Anterior cingulate cortex (tissue), 58 donors: ENCODE results near the gene CHI3L1.

Source experiments
- DNase-seq, 58 donors: peaks; one replicate each; lab custom pipeline; 2025; lab: John Stamatoyannopoulos, UW

The CHI3L1 gene

DNA sequence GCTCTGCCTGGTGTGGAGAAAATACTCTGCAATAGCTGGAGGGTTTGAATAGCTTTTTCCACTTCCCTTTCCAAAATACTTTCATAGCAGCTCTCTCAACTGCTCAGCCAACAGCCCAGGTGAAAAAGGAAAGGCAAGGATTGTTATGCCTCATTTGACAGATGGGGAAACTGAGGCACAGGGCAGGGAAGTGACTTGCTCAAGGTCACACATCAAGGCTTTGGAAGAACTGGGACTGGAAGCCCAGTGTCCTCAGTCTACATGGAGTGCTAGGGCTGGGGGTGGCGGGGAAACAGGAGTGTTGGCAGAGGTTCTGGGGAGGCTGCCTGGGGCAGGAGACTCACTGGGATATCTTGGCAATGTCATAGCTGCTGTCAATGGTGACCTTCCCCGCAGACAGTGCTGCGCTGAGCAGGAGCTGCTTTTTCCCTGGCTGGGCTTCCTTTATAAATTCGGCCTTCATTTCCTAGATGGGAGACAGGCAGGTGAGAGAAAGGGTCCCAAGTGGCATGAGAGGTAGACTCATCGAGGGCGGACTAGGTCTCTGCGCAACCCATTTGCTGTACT is 4.0 kb downstream of the CHI3L1 start:
- DNase-seq = no peak

DNA sequence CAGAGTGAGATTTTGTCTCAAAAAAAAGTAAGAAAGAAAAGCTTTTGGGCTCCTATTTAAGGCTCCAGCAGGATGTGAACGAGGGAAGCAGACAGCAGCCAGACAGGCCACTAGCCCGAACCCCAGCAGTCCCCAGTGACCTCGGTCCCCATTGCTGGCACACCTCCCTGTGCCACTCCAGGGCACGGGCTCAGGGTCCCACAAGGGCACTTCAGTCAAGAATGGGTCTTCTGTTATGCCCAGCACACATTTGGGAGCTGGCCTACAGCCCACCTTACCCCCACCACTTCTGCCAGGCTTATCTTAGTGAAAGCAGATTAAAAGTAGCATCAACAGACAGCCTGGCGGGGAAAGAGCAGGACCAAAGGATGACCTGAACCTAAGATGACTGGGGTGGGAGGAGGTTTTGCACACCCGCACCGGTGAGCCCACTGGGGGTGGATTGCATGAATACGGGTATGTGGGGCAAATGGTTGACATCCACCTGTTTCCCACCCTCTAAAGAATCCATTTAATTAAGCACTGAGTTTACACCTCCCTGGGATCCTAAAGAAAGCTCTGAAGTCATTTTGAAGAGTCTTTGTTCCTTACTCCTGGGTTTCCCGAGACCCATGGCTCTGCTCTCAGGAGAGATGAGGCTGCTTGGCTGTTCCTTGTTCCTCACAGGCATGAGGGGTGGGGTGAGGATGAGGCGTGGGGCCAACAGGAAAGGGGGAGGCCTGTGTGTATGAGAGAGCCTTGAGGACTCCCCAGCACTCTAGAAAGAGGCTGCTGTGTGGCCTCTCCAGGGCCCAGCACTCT is 4.7 kb downstream of the CHI3L1 start:
- DNase-seq = no peak

DNA sequence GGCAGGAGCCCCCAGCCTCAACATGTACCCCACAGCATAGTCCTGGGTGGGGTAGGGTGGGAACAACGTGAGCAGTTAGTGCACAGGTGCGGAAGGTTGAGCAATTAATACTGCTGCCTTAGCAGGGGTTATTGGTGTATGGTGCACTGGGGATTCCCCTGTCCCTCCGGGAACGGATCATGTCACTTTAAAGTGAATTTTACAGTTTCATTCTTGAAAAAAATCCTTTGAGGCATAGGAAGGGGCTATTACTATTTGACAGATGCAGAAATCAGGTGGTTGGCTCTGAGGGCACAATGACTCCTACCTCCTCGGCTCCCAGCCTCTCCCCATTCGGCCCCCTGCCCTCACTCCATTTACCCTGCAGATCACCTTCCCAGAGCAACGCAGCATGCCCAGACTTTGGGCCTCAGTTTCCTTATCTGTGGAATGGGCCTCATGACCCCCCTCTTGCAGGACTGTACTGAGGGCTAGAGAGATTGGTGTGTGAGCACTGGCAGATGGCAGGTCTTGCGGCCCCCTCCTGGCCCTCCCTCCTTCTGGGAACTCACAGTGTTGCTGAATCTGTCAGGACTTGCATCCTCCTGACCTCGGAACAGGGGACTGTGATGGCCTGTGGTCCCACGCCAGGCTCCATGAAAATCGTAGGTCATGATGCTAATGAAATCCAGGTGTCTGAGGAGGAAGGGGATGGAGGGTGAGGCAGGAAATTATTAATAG is 5.7 kb downstream of the CHI3L1 start:
- DNase-seq = no peak

DNA sequence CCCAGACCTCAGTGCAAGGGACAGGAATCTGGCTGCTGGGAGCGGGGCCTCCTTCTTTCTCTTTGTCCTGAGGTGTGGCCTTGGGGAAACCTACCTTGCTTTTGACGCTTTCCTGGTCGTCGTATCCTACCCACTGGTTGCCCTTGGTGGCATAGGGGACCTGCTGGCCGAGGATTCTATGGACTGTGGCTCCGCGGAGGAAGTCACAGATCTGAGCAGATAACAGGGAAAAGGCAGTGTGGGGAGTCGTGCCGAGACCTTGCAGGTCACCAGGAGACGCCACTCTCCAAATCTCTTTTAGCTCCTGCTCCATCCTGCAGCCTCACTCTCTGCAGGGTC is 6.9 kb downstream of the CHI3L1 start:
- DNase-seq = no peak

- no peak for DNase-seq
These were observed 7.5 kb downstream of the CHI3L1 start for GRCh38 chr1:203178821-203179666.

DNA sequence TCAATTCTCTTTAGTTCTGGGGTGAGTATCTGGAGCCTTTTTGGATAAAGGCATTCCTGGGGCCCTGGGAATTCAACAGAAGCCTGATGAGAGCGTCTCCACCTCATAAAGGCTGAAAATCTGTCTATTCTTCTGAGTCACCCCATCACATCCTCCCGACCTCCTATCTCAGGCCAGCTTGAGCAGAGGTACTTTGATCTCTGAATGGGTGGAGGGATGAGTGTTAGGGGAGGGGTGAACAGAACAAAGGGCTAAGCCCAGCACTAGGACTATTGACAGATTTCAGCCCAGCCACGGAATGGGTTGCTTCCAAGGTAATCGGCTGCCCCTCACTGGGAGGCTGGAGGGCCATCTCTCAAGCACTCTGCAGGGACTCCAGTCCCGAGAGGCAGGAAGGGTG is 8.4 kb downstream of the CHI3L1 start:
- DNase-seq = no peak

DNA sequence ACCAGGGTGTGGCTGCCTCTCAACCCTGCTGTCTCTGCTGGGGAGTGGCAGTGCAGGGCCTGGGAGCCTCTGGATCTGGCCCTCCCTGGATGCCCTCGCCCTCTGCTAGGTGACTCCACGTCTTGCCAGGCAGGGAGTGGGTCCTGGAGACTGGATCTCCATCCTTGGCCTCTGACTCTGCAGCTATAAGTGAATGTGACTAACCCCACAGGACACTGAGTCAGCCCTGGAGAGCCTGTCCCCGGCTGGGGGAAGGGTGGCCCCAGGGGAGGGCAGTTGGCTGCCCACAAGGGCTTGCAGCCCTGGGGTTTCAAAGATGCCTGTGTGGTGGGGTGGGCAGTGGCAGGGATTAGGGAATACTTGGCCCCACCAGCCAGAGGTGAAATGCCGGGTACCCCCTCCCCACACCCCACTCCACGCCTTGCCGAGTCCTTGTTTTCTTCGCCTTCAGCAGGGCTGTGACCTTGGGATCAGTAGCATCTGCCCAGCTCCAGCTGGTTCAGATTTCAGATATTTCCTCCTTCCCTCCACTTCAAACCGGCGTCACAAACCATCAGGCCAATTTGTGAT is 8.9 kb downstream of the CHI3L1 start:
- no peak for DNase-seq

- DNase-seq = no peak
These were observed 9.5 kb downstream of the CHI3L1 start for GRCh38 chr1:203177036-203177405.

DNA sequence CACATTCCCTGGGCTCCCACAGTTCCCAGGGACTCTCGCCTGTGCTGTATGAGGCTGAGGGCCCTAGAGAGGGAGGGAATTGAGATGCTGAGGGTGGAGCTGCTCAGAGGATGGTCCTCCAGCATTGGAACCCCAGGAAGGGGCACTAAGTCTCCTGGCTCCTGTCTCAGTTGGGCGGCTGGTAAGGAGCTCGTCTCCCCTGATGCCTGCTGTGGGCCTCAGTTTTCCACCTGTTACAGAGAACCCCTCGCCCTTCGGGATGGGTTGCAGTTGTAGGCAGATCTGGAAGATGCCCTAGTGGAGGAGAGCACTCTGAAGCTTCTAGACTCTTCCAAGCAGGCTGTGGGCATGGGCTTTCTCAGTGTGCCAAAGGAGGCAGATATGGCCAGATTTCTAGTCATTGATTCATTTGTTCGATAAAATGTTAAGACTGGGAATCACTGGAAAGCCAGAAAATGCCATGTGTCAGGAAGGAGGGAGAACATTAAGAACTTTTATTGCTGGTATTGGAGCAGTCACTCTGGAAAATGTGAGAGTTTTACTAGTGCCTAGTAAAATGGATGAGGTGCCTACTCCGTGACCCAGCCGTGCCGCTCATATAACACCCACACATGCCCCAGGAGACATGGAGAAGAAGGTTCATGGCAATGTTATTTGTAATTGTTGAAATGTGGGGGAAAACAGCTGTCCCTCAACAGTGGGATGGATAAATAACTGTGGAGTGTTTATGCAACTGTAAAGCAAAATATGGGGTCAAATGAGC is 10.1 kb downstream of the CHI3L1 start:
- no peak for DNase-seq

DNA sequence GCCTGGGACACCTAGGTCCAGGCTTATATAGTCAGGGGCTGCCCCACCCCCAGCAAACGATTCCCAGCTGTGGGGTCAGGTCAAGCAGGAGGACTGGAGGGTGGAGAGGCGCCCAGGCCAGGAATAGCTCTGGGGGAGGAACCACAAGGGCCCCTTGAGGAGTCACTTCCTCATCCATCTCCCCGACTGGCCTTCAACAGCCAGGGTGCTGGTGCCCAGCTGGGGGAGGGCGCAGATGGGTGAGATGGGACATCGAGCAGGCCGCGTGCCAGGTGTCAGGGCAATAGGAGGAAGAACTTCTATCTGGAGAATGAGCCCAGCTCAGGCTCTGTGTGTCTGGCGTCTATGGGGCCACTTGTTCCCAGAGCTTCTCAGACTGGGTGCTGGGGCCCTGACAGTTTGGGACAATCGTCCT is 10.7 kb downstream of the CHI3L1 start:
- DNase-seq = peak in 19 of 58 donors; percentile 8 to 65 (median 36)

- DNase-seq = no peak
These were observed 11.2 kb downstream of the CHI3L1 start, which contains the start of gene MYBPH for GRCh38 chr1:203175237-203175826. MYBPH (minus strand) TSS chr1:203175826; CDS start chr1:203175755, 71 bp downstream.

DNA sequence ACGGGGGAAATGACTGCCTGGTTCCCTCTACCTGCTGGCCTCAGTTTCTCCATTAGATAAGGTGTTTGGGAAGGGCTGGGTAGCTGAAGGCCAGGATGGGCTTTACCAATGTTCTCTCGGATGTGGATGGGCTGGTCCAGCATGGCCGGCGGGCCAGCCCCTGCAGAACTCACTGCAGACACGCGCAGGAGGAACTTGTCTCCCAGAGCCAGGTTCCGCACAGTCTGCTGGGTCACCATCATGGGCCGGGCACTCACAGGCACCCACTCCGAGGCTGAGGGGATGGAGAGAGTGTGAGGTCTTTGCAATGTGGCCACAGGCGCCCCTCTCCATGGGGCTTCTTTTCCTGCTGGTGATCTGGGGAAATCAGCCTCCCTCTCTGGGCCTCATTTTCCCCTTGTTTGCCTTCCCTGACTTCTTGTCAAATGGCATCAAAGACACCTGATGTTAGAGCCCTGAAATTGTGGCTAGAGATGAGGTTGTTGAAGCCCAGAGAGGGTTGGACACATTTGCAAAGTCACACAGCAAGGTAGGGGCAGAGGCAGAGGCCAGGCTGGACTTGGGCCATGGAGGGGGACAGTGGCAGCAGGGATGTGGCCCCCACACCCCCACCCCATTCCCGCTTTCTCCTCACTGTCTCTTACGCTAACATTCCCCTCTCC is 12.0 kb downstream of the CHI3L1 start:
- no peak for DNase-seq

DNA sequence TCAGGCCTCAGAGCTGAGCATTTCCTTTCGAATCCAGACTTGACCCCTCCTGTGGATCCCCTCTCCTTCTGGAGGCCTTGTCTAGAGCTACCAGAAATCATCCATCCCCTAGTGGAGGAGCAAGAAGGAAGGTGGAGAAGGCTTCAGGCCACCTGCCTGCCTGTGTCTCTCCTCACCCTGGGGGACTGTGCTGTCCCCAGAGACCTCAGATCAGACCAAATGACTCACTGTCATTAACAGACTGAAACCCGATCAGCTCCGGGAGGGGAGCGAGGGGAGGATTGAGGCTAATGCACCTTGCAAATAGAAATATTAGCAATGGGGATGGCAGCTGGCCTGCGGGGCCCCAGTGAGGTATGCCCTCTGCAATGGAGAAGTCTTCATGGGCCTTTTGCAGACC is 12.9 kb downstream of the CHI3L1 start:
- no peak for DNase-seq

GRCh38 chr1:203173011-203173555 is 13.4 kb downstream of the CHI3L1 start:
- no peak for DNase-seq

GRCh38 chr1:203172184-203173010 is 14.1 kb downstream of the CHI3L1 start:
- peak in 43 of 58 donors; percentile 16 to 76 (median 51) for DNase-seq

DNA sequence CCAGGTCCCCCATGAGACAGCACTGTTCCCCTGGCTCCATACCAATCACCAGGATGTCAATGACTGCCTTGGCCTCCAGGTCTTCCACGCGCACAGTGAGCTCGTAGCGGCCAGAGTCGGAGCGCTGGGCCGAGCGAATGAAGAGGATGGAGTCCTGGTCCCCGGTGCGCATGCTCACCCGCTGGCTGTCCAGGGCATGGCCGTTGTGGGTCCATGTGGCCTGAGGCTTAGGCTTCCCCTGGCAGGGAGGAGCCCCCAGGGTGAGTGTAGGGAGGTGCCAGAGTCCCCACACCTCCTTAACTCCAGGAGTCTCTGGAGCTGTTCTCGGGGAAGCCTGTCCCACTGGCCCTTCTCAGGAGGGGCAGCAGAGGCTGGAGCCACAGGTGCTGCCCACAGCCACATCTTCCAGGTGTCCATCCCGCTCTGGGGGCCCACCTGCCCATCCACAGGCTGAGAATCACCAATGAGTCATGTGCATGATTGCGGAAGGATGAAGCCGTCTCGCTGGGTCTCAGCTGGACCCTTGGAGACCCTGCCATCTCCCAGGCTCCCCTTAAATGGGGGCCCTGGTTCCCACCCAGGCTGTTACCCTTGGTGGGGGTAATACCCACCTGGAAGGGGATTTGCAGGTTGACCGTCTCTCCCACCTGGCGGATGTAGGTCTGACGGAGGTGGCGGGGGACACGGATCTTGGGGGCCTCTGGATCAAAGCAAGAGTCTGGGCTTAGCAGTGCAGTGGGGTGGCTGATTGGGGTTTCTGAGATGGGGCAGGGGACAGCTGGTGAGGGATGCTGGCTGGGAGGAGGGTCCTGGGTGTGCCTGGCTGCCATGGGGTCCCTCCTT is 14.9 kb downstream of the CHI3L1 start:
- DNase-seq = no peak
